HK-2 (cell line): ENCODE measurements around the gene ANKRD65.

ENCODE experiments used
- DNase-seq: peaks from one replicate; pipeline ENCODE4 v3.0.0-alpha.2; 2018; ENCODE audit not compliant: unreplicated experiment

Gene ANKRD65

GRCh38 chr1:1441002-1441888 is 20.2 kb upstream of the ANKRD65 start:
- DNase-seq, result peak; percentile 44

GRCh38 chr1:1440262-1441001 is 19.4 kb upstream of the ANKRD65 start:
- DNase-seq, result no peak

DNA sequence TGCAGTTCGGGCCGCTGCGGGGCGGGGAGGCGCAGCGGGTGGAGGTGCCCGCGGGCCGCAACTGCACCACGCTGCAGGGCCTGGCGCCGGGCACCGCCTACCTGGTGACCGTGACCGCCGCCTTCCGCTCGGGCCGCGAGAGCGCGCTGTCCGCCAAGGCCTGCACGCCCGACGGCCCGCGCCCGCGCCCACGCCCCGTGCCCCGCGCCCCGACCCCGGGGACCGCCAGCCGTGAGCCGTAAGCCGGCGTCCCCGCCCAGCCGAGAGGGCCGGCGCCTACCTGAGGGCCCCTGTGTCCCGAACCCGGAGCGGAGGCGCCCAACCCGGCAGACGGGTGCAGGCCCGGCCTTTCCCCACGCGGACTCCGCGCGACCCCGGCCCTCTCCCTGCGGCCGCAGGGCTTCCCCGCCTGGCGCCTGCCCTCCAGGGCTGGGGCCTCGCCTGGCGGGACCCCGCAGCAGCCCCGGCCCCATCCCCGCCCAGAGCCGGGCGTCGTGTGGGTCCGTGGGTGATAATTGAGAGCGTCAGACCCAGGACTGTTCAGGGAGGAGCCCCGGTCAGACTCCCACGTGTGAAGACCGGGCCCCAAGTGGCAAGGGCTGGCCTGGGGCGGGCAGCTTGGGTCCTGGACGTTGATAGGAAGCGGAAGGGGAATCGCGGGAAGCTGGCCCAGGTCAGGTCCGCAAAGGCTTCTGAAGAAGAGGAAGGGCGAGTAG is 18.6 kb upstream of the ANKRD65 start:
- no peak for DNase-seq

GRCh38 chr1:1438531-1439381 is 17.7 kb upstream of the ANKRD65 start:
- no peak for DNase-seq

DNA sequence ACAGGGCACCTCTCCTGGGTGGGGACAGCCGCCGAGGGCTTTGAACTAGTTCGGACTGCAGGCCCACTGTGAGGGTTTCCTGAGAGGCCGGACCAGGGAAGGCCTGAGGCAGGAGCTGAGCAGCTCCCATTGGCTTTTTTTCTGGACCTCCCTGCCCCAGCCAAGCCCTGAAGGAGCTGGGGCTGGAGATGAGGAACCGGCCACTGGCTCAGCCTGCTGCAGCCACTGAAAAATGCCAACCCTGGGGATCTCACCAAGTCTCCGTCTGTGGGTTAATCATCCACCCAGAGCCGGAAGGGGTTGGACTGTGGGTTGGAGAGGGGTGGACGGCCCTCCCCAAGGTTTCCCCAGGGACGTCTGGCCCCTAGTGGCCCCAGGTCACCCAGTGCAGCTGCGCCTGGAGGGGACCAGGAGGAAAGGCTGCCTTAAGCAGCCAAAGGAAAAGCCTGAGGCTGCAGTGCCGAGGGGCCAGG is 16.9 kb upstream of the ANKRD65 start:
- DNase-seq, result peak; percentile 88

- DNase-seq, result no peak
These were observed 16.2 kb upstream of the ANKRD65 start for GRCh38 chr1:1437033-1437903.

DNA sequence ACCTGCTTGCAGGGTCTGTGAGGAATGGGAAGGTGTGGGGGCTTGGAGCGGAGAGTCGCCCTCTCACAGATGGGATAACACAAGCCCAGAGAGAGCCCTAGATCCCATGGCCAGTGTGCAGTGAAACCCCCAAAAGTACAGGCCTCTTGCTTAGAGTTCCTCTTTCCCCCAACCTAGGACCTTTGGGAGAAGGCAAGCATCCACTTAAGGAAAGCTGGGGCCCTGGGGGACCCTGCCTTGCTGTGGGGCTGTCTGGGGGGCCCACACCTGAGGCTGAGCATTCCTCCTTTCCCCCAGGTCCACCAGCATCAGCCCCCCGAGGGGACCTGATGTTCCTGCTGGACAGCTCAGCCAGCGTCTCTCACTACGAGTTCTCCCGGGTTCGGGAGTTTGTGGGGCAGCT is 15.6 kb upstream of the ANKRD65 start:
- no peak for DNase-seq

DNA sequence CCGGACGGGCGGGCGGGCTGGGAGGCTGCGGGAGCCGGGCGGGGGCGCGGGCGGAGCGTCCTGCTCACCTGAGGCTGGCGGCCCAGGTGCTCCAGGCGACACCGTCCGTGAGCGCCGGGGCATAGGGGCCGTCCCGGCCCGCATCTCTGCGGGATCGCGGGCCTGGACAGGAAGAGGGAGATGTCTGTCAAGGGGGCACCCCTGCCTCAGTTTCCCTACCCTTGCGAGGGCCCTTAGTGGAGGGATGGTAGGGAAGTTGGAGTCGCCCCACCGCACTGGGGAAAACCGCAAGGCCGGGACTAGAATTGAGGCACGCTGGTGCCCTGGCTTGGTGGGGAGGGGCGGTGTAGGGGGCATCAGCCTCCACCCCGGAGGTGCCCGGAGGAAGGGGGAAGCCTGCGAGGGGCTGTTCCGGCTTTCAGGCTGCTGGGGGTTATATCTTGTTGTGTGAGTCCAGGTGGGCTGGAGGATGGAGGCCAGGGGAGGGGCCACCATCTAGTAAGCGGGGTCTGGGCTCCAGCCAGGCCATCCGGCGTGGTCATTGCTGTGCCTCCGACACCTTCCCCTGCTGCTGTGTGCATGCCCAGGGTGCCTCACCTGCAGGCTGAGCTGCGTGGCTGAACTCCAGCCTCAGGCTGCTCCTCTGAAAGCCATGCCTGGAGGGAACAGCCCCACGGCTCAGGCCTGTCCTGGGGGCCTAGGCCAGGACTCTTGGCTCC is 15.0 kb upstream of the ANKRD65 start:
- DNase-seq, result no peak

GRCh38 chr1:1435106-1435903 is 14.2 kb upstream of the ANKRD65 start, which contains the start of gene VWA1:
Gene VWA1 (plus strand): TSS chr1:1435690. CDS start chr1:1435749, 59 bp downstream.
- no peak for DNase-seq

GRCh38 chr1:1434824-1435105 is 13.7 kb upstream of the ANKRD65 start:
- DNase-seq, result no peak

GRCh38 chr1:1434131-1434823 is 13.2 kb upstream of the ANKRD65 start:
- DNase-seq, result no peak

DNA sequence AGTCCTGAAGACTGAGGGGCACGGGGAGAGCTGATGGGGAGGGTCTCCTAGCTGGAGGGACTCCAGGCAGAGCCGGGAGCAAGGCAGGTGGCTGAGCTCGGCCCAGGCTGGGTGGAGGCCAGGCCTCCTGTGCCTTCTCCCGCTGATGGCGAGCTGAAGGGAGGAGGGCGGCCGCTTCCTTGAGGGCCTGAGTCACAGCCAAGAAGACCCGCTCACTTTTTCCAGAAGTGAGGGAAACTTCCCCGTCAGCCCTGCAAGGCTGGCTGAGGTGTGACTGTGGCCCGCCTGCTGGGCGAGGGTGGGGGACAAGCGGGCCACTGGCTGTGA is 12.7 kb upstream of the ANKRD65 start:
- peak; percentile 72 for DNase-seq

GRCh38 chr1:1432951-1433803 is 12.1 kb upstream of the ANKRD65 start:
- DNase-seq, result peak; percentile 73

DNA sequence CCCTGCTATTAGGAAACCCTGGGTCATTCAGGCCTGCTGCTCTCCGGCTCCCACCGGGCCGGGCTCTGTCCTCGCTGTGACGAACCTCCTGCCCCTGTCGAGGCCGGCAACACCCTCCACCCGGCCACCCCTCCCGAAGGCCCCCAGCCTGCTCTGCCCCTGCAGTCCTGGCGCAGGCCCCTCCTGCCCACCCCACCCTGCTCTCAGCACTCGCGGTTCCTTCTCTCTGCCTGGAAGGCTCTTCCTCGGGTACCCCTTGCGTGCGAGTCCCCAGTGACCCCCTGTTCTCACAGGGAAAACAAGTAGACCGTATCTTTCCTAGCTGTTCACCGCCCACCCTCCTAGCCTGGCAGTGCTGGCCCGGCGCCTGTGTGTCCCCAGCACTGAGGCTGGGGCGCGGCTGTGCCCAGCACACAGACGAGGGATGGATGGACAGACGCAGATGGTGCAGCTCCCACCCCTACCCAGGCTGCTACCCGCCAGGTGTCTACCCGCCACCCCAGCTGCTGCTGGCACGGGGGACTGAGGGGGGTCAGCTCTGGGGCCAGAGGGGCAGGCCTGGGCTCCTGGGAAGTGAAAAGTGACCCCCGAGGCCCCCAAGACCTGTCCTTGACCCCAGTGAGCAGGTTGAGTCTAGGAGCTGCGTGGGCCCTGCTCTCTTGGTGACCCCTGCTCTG is 11.3 kb upstream of the ANKRD65 start:
- no peak for DNase-seq

DNA sequence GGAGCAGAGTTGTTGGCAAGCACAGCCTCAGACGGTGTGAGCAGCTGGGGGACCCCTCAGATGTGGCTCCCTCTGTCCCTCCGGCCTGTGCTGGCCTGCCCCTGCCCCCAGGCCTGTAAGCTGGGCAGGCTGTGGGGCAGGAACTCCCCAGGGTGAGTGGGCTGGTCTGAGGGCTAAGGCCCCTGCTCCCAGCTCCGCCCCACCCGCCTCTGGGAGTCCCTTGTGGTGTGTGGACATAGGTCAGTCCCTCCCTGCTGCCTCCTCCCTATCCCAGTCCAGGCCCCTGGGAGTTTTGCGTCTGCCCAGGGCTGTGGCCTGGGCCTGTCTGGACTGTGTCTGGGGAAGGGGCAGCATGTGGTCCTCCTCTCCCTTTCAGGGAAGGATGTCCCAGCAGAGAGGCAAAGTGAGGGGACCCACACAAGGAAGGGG is 10.8 kb upstream of the ANKRD65 start:
- DNase-seq, result peak; percentile 56

DNA sequence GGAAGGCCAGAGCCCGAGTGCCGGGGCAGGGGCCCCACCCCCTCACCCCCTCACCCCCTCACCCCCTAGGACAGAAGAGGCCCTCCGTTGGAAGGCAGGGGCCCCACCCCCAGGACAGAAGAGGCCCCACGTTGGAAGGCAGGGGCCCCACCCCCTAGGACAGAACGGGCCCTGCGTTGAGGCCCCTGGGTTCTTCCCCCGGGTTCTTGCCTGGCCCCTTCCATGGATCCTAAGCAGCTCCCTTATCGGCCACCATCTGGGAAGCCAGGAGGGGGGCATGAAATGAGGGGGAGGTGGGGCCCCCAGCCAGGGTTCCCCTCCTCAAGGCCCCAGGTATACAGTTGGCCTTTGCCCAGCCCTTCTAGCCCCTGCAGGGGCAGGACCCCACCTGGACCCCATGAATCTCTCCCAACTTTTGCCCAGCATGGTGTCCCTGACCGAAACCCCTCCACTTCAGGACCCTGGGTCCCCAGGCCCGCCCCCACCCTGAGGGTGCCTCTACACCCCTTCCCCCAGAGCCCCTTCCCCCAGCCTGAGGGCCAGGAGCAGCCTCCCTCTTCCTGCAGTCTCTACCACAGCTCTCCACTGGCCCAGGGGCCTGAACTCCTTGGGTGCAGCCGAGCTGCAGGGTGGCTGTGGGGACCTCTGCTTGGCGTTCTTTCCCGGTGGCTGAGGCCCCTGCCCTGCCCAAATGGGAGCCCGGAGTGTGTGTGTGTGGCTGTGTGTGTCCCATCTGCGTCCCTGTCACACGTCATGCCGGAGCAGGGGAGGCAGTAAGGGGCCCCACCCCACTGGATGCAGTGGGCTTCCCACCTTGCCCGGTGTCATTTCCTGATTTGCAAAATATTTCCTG is 10.1 kb upstream of the ANKRD65 start:
- DNase-seq, result no peak
